SH-SY5Y (cell line): ENCODE results near the gene POP7.

Experiments used
- GATA2 ChIP-seq: IDR thresholded peaks from 2 replicates; pipeline ENCODE4 v1.6.1; 2011; ENCODE audit warnings: mild to moderate bottlenecking, low read depth, low read length
- GATA3 ChIP-seq: IDR thresholded peaks from 2 replicates; pipeline ENCODE4 v1.6.1; 2011; ENCODE audit warnings: low read depth, mild to moderate bottlenecking, low read length, moderate library complexity

DNA sequence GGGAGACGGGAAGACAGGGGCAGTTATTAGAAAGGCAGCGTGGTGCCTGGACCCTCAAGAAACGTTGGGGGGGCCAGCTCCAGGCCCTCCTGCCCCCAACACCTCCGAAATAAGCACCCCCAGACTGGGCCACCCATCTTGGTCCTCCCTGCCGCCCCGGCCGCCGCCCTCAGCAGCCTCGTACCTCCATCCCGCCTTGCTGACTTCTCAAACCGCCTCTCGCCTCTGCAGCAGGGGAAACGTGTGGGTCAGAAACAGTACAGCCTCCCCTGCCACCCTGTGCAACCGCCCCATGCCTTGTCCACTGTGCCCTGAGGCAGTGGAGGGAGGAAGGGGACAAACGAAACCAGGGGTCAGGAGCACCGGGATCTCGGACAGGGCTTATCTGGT lies 19.1 kb upstream of the POP7 start:
- TF ChIP-seq GATA2 (no peak), GATA3 (no peak)
